Measurements from ENCODE around the gene KCNN2.
"Not testable (repeated sequence)": the region's sequence is repeated elsewhere in the genome, so short reads cannot be mapped to it uniquely, and the experiment has no call there.

The KCNN2 gene

GRCh38 chr5:114427204-114427603 is 65.3 kb downstream of the KCNN2 start:
- no peak for DNase-seq

- no peak for DNase-seq
Observed at GRCh38 chr5:114430532-114430931, 68.7 kb downstream of the KCNN2 start.

- DNase-seq: not testable (repeated sequence)
Observed at GRCh38 chr5:114432684-114433083, 70.8 kb downstream of the KCNN2 start.

- DNase-seq: no peak
Observed at GRCh38 chr5:114434396-114435219, 72.7 kb downstream of the KCNN2 start.

GRCh38 chr5:114435220-114435481 is 73.3 kb downstream of the KCNN2 start:
- DNase-seq: no peak

GRCh38 chr5:114435885-114436299 is 74.0 kb downstream of the KCNN2 start:
- DNase-seq: no peak

- no peak for DNase-seq
Observed at GRCh38 chr5:114437936-114438335, 76.1 kb downstream of the KCNN2 start.

GRCh38 chr5:114438471-114438870 is 76.6 kb downstream of the KCNN2 start:
- DNase-seq: no peak

GRCh38 chr5:114447084-114447773 is 85.4 kb downstream of the KCNN2 start:
- no peak for DNase-seq

- DNase-seq: no peak
Observed at GRCh38 chr5:114448481-114448880, 86.6 kb downstream of the KCNN2 start.

GRCh38 chr5:114449860-114450421 is 88.1 kb downstream of the KCNN2 start:
- DNase-seq: peak; percentile 67 to 79 (median 73)

GRCh38 chr5:114450437-114450836 is 88.6 kb downstream of the KCNN2 start:
- DNase-seq: no peak

GRCh38 chr5:114458726-114459125 is 96.9 kb downstream of the KCNN2 start:
- no peak for DNase-seq

GRCh38 chr5:114467171-114467570 is 105.3 kb downstream of the KCNN2 start:
- no peak for DNase-seq

GRCh38 chr5:114467729-114468128 is 105.9 kb downstream of the KCNN2 start:
- peak in 1 of 3 donors; percentile 5 for DNase-seq

- no peak for DNase-seq
Observed at GRCh38 chr5:114469372-114469771, 107.5 kb downstream of the KCNN2 start.

- no peak for DNase-seq
Observed at GRCh38 chr5:114471529-114471928, 109.7 kb downstream of the KCNN2 start.

GRCh38 chr5:114473541-114473940 is 111.7 kb downstream of the KCNN2 start:
- no peak for DNase-seq

GRCh38 chr5:114477816-114478334 is 116.0 kb downstream of the KCNN2 start:
- no peak for DNase-seq

- no peak for DNase-seq
Observed at GRCh38 chr5:114500756-114501155, 138.9 kb downstream of the KCNN2 start.

- DNase-seq: no peak
Observed at GRCh38 chr5:114504560-114504959, 142.7 kb downstream of the KCNN2 start.

GRCh38 chr5:114524221-114524620 is 162.4 kb downstream of the KCNN2 start:
- no peak for DNase-seq

GRCh38 chr5:114544561-114544960 is 182.7 kb downstream of the KCNN2 start:
- no peak for DNase-seq
